ENCODE data around the gene HDGFL2. TPM values are rescaled to one million over a fixed set of nuclear protein-coding genes. Genes with fewer than 3 reads are reported as not detected.

HDGFL2 gene
- total RNA-seq, 2 donors from 2014 or later: 24.9 to 33.6 TPM

- Histone ChIP-seq H3K4me3 (no peak overlapping the region), H3K4me1 (no peaks in the 10 kb centered on the region), H3K36me3 (replicated peaks in 1 of 2; ENCODE audit: insufficient read depth in 1 of 2, low read depth in 2 of 2) (peaks cover 0 to 4% of the 10 kb centered on the region in 2 donors), H3K9me3 (no peaks in the 10 kb centered on the region), H3K27ac (no peak overlapping the region), H3K27me3 (no peaks in the 10 kb centered on the region)
- DNase-seq (no peak), ATAC-seq (no peak)
- intact Hi-C loops (cut with DNase I): no loop called here
- TF ChIP-seq, protein P1, sequence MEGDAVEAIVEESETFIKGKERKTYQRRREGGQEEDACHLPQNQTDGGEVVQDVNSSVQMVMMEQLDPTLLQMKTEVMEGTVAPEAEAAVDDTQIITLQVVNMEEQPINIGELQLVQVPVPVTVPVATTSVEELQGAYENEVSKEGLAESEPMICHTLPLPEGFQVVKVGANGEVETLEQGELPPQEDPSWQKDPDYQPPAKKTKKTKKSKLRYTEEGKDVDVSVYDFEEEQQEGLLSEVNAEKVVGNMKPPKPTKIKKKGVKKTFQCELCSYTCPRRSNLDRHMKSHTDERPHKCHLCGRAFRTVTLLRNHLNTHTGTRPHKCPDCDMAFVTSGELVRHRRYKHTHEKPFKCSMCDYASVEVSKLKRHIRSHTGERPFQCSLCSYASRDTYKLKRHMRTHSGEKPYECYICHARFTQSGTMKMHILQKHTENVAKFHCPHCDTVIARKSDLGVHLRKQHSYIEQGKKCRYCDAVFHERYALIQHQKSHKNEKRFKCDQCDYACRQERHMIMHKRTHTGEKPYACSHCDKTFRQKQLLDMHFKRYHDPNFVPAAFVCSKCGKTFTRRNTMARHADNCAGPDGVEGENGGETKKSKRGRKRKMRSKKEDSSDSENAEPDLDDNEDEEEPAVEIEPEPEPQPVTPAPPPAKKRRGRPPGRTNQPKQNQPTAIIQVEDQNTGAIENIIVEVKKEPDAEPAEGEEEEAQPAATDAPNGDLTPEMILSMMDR (IDR thresholded peaks at IDR 0.05): no peak
- no peak for TF ChIP-seq POLR2A (IDR thresholded peaks at IDR 0.05)
- WGBS, 2 donors: 82 to 91% methylated on average over 6 to 21 of the region's 25 CpGs
Observed at GRCh38 chr19:4501691-4502090, 29.6 kb downstream of the HDGFL2 start.

GRCh38 chr19:4502282-4503131 is 30.4 kb downstream of the HDGFL2 start:
- WGBS, 2 donors: 82 to 91% methylated on average over 23 to 28 of the region's 37 CpGs
- Histone ChIP-seq H3K27ac (no peak overlapping the region), H3K4me1 (no peaks in the 10 kb centered on the region), H3K27me3 (no peaks in the 10 kb centered on the region), H3K4me3 (no peak overlapping the region), H3K36me3 (replicated peaks in 1 of 2; ENCODE audit: insufficient read depth in 1 of 2, low read depth in 2 of 2) (peaks cover 0 to 4% of the 10 kb centered on the region in 2 donors), H3K9me3 (no peaks in the 10 kb centered on the region)
- ATAC-seq (no peak), DNase-seq (no peak)
- intact Hi-C loops (cut with DNase I): no loop called here
- TF ChIP-seq POLR2A (IDR thresholded peaks at IDR 0.05): no peak
- TF ChIP-seq, protein P1 (IDR thresholded peaks at IDR 0.05): no peak

DNA sequence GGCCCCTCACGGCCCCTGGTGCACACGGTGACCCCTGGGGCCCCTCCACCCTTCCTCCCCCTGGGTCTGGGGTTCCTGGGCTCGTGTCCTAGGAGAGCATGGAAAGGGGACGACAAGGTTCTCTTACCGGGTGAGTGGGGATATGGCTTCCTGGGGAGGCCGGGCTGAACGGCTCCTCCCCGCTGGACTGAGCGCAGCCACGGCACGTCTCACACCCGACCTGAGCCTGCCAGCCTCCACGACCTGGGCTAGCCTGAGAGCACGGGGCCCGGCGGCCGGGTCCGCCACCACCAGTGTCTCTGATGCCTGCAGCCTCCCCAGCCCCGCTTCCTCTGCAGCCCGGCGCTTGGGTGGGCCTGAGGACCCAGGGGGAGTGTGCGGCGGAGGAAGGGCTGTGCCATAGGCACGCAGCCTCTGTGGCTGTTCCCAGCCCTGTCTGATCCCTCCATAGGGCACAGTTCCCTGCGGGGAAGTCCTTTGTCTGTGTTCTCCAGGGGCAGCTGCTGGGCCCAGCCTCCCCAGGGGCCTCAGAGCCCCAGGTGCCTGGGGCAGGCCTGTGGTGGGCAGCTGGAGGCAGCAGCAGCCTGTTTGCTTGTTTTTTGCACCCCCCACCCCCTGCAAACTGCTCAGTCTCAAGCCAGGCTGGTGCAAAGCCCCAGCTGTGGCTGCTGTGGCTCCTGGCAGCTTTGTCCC is 31.2 kb downstream of the HDGFL2 start:
- Histone ChIP-seq H3K27ac (no peak overlapping the region), H3K4me3 (no peak overlapping the region), H3K27me3 (no peaks in the 10 kb centered on the region), H3K9me3 (no peaks in the 10 kb centered on the region), H3K4me1 (no peaks in the 10 kb centered on the region), H3K36me3 (replicated peaks in 1 of 2; ENCODE audit: insufficient read depth in 1 of 2, low read depth in 2 of 2) (peaks cover 0 to 2% of the 10 kb centered on the region in 2 donors)
- TF ChIP-seq, protein P1 (IDR thresholded peaks at IDR 0.05): no peak
- TF ChIP-seq POLR2A (IDR thresholded peaks at IDR 0.05): no peak
- no peak for ATAC-seq
- intact Hi-C loops (cut with DNase I): no loop called here
- no peak for DNase-seq
- 74 to 91% methylated on average over 5 to 20 of the region's 25 CpGs for WGBS, 2 donors

- Histone ChIP-seq H3K27ac (no peak overlapping the region), H3K36me3 (replicated peaks in 1 of 2; ENCODE audit: insufficient read depth in 1 of 2, low read depth in 2 of 2) (peaks cover 0 to 2% of the 10 kb centered on the region in 2 donors), H3K27me3 (no peaks in the 10 kb centered on the region), H3K4me3 (no peak overlapping the region), H3K9me3 (no peaks in the 10 kb centered on the region), H3K4me1 (no peaks in the 10 kb centered on the region)
- no peak for DNase-seq
- no peak for ATAC-seq
- TF ChIP-seq POLR2A (IDR thresholded peaks at IDR 0.05): no peak
- TF ChIP-seq, protein P1 (IDR thresholded peaks at IDR 0.05): no peak
- WGBS, 2 donors: 90 to 95% methylated on average over 7 to 10 of the region's 10 CpGs
- intact Hi-C loops (cut with DNase I): no loop called here
Observed at GRCh38 chr19:4503825-4504170, 31.7 kb downstream of the HDGFL2 start.
